ENCODE data around the gene PYM1. TPM values are rescaled to one million over a fixed set of nuclear protein-coding genes. Genes with fewer than 3 reads are reported as not detected.

PYM1 gene
- polyA plus RNA-seq, 1 donor from 2014 or later = 49.3 TPM

GRCh38 chr12:55942577-55943136 lies 15.0 kb upstream of the PYM1 start:
- H3K27ac ChIP-seq (ENCODE audit: low read length) = no peak overlapping the region
- H3K9me3 ChIP-seq (ENCODE audit: low read length) = no peaks in the 10 kb centered on the region
- no peak overlapping the region for H3K4me2 ChIP-seq (ENCODE audit: low read length)
- no peaks in the 10 kb centered on the region for H3F3A ChIP-seq (ENCODE audit: insufficient read depth, low read length, poor library complexity, severe bottlenecking)
- H3K9me2 ChIP-seq (ENCODE audit: insufficient read depth, low read length) = no peaks in the 10 kb centered on the region
- no peaks in the 10 kb centered on the region for H3K36me3 ChIP-seq (ENCODE audit: insufficient read depth, low read length)
- H3K9ac ChIP-seq (ENCODE audit: low read length) = no peak overlapping the region
- H3K79me2 ChIP-seq (replicated peaks; ENCODE audit: insufficient read depth, low read length) = no peaks in the 10 kb centered on the region
- no peaks in the 10 kb centered on the region for H3K27me3 ChIP-seq (ENCODE audit: insufficient read depth, low read depth, low read length)
- no peaks in the 10 kb centered on the region for H4K20me1 ChIP-seq (ENCODE audit: insufficient read depth)
- no peak overlapping the region for H2AFZ ChIP-seq (ENCODE audit: low read depth, low read length)
- no peak overlapping the region for H3K4me3 ChIP-seq (ENCODE audit: low read length)
- TF ChIP-seq CTCF (IDR thresholded peaks at IDR 0.05; ENCODE audit: poor library complexity, severe bottlenecking) = no peak
- no peak for TF ChIP-seq TAF1 (IDR thresholded peaks at IDR 0.05; ENCODE audit: low read depth)
- no peak for TF ChIP-seq POLR2AphosphoS5 (IDR thresholded peaks at IDR 0.05)
- TF ChIP-seq MXI1 (conservative IDR thresholded peaks at IDR 0.05; ENCODE audit: poor library complexity, severe bottlenecking) = no peak
- TF ChIP-seq SMC3 (conservative IDR thresholded peaks at IDR 0.05; ENCODE audit: poor library complexity) = no peak
- no peak for TF ChIP-seq EP300 (conservative IDR thresholded peaks at IDR 0.05; ENCODE audit: poor library complexity, severe bottlenecking)
- TF ChIP-seq RAD21 (conservative IDR thresholded peaks at IDR 0.05) = no peak
- TF ChIP-seq, protein P1, sequence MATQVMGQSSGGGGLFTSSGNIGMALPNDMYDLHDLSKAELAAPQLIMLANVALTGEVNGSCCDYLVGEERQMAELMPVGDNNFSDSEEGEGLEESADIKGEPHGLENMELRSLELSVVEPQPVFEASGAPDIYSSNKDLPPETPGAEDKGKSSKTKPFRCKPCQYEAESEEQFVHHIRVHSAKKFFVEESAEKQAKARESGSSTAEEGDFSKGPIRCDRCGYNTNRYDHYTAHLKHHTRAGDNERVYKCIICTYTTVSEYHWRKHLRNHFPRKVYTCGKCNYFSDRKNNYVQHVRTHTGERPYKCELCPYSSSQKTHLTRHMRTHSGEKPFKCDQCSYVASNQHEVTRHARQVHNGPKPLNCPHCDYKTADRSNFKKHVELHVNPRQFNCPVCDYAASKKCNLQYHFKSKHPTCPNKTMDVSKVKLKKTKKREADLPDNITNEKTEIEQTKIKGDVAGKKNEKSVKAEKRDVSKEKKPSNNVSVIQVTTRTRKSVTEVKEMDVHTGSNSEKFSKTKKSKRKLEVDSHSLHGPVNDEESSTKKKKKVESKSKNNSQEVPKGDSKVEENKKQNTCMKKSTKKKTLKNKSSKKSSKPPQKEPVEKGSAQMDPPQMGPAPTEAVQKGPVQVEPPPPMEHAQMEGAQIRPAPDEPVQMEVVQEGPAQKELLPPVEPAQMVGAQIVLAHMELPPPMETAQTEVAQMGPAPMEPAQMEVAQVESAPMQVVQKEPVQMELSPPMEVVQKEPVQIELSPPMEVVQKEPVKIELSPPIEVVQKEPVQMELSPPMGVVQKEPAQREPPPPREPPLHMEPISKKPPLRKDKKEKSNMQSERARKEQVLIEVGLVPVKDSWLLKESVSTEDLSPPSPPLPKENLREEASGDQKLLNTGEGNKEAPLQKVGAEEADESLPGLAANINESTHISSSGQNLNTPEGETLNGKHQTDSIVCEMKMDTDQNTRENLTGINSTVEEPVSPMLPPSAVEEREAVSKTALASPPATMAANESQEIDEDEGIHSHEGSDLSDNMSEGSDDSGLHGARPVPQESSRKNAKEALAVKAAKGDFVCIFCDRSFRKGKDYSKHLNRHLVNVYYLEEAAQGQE (IDR thresholded peaks at IDR 0.05; ENCODE audit: borderline replicate concordance) = no peak
- TF ChIP-seq EZH2 (IDR thresholded peaks at IDR 0.05; ENCODE audit: borderline replicate concordance, insufficient read depth, low read length, poor library complexity, severe bottlenecking) = no peak

DNA sequence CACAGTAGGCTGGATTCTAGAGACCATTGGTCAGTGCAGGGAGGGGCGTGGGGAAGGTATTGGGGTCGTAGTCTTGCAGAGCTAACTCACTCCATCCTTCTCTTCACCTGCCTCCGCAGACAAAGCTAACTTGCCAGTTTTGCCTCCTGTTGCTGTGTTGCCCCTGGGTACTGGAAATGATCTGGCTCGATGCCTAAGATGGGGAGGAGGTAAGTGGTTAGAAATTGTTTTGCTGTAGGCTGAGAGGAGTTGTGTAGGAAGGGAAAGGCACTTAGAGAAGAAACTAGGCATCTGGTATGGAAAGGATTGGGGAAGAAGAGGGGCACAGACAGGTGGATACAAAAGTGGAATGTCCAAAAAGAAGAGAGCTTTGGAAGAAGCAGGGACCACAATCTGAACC lies 14.4 kb upstream of the PYM1 start:
- H3K36me3 ChIP-seq (ENCODE audit: insufficient read depth, low read length) = no peaks in the 10 kb centered on the region
- H3K4me2 ChIP-seq (ENCODE audit: low read length) = no peak overlapping the region
- H3F3A ChIP-seq (ENCODE audit: insufficient read depth, low read length, poor library complexity, severe bottlenecking) = no peaks in the 10 kb centered on the region

More for the DNA sequence above, 14.4 kb upstream of the PYM1 start:
- Histone ChIP-seq H4K20me1 (ENCODE audit: insufficient read depth) (no peaks in the 10 kb centered on the region), H3K9me2 (ENCODE audit: insufficient read depth, low read length) (no peaks in the 10 kb centered on the region), H3K27ac (ENCODE audit: low read length) (no peak overlapping the region), H3K4me3 (ENCODE audit: low read length) (no peak overlapping the region), H3K27me3 (ENCODE audit: insufficient read depth, low read depth, low read length) (no peaks in the 10 kb centered on the region), H3K9ac (ENCODE audit: low read length) (no peak overlapping the region), H2AFZ (ENCODE audit: low read depth, low read length) (no peak overlapping the region), H3K9me3 (ENCODE audit: low read length) (no peaks in the 10 kb centered on the region), H3K79me2 (replicated peaks; ENCODE audit: insufficient read depth, low read length) (no peaks in the 10 kb centered on the region)
- TF ChIP-seq EP300 (conservative IDR thresholded peaks at IDR 0.05; ENCODE audit: poor library complexity, severe bottlenecking) = no peak
